Sigmoid colon (tissue), 4 donors: ENCODE data around the gene WHRN.

ENCODE experiments used
- EP300 ChIP-seq, 4 donors: sonication (generic); formaldehyde crosslinking; IDR thresholded peaks; one replicate each; pipeline ENCODE4 v1.6.1; 2017; ENCODE audit warnings: antibody characterized with exemption in 4 of 4
- POLR2A ChIP-seq, 2 donors: fragments of 450-650 bp; IDR thresholded peaks; one replicate each; pipeline ENCODE4 v1.6.1; 2016; ENCODE audit warnings: antibody characterized with exemption in 2 of 2, mild to moderate bottlenecking in 2 of 2, moderate library complexity in 2 of 2
- POLR2AphosphoS5 ChIP-seq, 4 donors: sonication (generic); formaldehyde crosslinking; IDR thresholded peaks; one replicate each; pipeline ENCODE4 v1.6.1; 2017; ENCODE audit warnings: antibody characterized with exemption in 4 of 4
- TF ChIP-seq, protein P1 (sequence below), 4 experiments: fragments of 450-650 bp in 3 of 4; fragments of 200-600 bp in 1 of 4; IDR thresholded peaks; one replicate each; pipeline ENCODE4 v1.5.1; 2016 to 2019; ENCODE audit warnings: antibody characterized with exemption in 4 of 4, mild to moderate bottlenecking in 3 of 4, moderate library complexity in 2 of 4

DNA sequence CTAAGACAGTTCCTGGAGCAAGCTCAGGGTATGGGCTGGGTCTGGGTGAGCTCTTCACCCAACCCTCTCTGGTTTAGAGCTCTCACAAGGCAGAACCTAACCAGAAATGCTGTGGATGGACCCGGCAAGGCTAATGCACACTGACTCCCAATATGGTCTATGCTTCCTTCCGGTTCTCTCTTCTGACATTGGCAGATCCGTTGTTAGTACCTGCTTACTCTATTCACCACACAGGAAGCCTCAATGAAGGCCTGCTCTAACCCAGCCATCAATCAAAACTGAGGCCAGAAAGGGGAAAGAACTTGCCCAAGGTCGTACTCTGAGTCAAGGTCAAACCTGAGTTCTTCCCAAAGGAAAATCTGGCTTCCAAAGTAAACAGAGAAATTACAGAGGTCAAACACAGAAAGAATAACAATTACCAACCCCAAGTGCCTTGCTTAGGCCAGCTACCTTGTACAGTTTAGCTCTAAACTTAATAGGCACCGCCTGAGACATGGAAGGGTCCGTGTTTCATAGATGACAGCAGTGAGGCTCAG is 71.5 kb downstream of the WHRN start:
- TF ChIP-seq, protein P1, sequence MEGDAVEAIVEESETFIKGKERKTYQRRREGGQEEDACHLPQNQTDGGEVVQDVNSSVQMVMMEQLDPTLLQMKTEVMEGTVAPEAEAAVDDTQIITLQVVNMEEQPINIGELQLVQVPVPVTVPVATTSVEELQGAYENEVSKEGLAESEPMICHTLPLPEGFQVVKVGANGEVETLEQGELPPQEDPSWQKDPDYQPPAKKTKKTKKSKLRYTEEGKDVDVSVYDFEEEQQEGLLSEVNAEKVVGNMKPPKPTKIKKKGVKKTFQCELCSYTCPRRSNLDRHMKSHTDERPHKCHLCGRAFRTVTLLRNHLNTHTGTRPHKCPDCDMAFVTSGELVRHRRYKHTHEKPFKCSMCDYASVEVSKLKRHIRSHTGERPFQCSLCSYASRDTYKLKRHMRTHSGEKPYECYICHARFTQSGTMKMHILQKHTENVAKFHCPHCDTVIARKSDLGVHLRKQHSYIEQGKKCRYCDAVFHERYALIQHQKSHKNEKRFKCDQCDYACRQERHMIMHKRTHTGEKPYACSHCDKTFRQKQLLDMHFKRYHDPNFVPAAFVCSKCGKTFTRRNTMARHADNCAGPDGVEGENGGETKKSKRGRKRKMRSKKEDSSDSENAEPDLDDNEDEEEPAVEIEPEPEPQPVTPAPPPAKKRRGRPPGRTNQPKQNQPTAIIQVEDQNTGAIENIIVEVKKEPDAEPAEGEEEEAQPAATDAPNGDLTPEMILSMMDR (IDR thresholded peaks at IDR 0.05) = no peak
- TF ChIP-seq POLR2A (IDR thresholded peaks at IDR 0.05) (no peak), POLR2AphosphoS5 (IDR thresholded peaks at IDR 0.05) (no peak), EP300 (IDR thresholded peaks at IDR 0.05) (no peak)
